Measurements from ENCODE around the gene RBMXL3.
A peak's percentile ranks its signal among the peaks of the same experiment; 100 is the strongest.
"Not testable (repeated sequence)": the region's sequence is repeated elsewhere in the genome, so short reads cannot be mapped to it uniquely, and the experiment has no call there.

The RBMXL3 gene

DNA sequence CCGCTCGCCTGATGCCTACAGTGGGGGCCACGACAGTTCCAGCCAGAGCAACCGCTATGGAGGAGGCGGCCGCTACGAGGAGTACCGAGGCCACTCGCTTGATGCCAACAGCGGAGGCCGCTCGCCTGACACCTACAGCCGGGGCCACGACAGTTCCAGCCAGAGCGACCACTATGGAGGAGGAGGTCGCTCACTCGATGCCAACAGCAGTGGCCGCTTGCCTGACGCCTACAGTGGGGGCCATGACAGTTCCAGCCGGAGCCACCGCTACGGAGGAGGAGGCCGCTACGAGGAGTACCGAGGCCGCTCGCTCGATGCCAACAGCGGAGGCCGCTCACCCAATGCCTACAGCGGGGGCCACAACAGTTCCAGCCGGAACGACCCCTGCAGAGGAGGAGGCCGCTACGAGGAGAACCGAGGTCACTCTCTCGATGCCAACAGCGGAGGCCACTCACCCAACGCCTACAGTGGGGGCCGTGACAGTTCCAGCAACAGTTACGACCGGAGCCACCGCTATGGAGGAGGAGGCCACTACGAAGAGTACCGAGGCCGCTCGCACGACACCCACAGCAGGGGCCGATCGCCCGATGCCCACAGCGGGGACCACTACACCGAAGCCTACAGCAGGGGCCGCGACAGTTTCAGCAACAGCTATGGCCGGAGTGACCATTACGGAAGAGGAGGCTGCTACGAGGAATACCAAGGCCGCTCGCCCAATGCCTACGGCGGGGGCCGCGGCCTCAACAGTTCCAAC is 2.5 kb downstream of the RBMXL3 start:
- Histone ChIP-seq H3K27me3 (ENCODE audit: insufficient read depth, low read length) (no peaks in the 10 kb centered on the region), H3K4me1 (ENCODE audit: control insufficient read depth, insufficient read depth, low read length, unreplicated experiment) (no peaks in the 10 kb centered on the region), H2AFZ (ENCODE audit: low read length, unreplicated experiment) (no peak overlapping the region), H3K79me2 (ENCODE audit: control insufficient read depth, insufficient read depth, low read length, unreplicated experiment) (peaks cover 3% of the 10 kb centered on the region), H3K36me3 (ENCODE audit: insufficient read depth, low read length) (no peaks in the 10 kb centered on the region), H3K27ac (ENCODE audit: low read depth, low read length) (no peak overlapping the region), H3K4me3 (ENCODE audit: low read depth, low read length) (no peak overlapping the region)

DNA sequence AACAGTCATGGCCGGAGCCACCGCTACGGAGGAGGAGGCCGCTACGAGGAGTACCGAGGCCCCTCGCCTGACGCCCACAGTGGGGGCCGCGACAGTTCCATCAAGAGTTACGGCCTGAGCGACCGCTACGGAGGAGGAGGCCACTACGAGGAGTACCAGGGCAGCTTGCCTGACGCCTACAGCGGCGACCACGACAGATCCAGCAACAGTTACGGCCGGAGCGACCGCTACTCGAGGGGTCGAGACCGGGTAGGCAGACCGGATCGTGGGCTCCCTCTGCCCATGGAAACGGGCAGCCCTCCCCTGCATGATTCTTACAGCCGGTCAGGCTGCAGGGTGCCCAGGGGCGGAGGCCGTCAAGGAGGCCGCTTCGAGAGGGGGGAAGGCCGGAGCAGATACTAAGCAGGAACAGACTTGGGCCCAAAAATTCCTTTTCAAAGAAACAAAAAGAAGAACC is 3.1 kb downstream of the RBMXL3 start:
- no peak overlapping the region for H3K4me3 ChIP-seq (ENCODE audit: low read depth, low read length)

GRCh38 chrX:115204040-115204439 is 14.8 kb downstream of the RBMXL3 start:
- Histone ChIP-seq H3K4me1 (ENCODE audit: control insufficient read depth, insufficient read depth, low read length, unreplicated experiment) (no peaks in the 10 kb centered on the region), H3K27ac (ENCODE audit: low read depth, low read length) (no peak overlapping the region), H3K4me3 (ENCODE audit: low read depth, low read length) (no peak overlapping the region)

More for the DNA sequence above, 3.1 kb downstream of the RBMXL3 start:
- H3K79me2 ChIP-seq (ENCODE audit: control insufficient read depth, insufficient read depth, low read length, unreplicated experiment) = peaks cover 3% of the 10 kb centered on the region
- no peaks in the 10 kb centered on the region for H3K27me3 ChIP-seq (ENCODE audit: insufficient read depth, low read length)
- H3K4me1 ChIP-seq (ENCODE audit: control insufficient read depth, insufficient read depth, low read length, unreplicated experiment) = no peaks in the 10 kb centered on the region
- H3K27ac ChIP-seq (ENCODE audit: low read depth, low read length) = no peak overlapping the region
- H3K36me3 ChIP-seq (ENCODE audit: insufficient read depth, low read length) = no peaks in the 10 kb centered on the region
- H2AFZ ChIP-seq (ENCODE audit: low read length, unreplicated experiment) = no peak overlapping the region

GRCh38 chrX:115209547-115209946 is 20.3 kb downstream of the RBMXL3 start:
- H3K36me3 ChIP-seq (ENCODE audit: insufficient read depth, low read length); H3K27ac ChIP-seq (ENCODE audit: low read depth, low read length); H3K4me3 ChIP-seq (ENCODE audit: low read depth, low read length); H3K27me3 ChIP-seq (ENCODE audit: insufficient read depth, low read length); H3K79me2 ChIP-seq (ENCODE audit: control insufficient read depth, insufficient read depth, low read length, unreplicated experiment); H3K4me1 ChIP-seq (ENCODE audit: control insufficient read depth, insufficient read depth, low read length, unreplicated experiment); H2AFZ ChIP-seq (ENCODE audit: low read length, unreplicated experiment): not testable (repeated sequence)

More at GRCh38 chrX:115204040-115204439, 14.8 kb downstream of the RBMXL3 start:
- Histone ChIP-seq H3K36me3 (ENCODE audit: insufficient read depth, low read length) (no peaks in the 10 kb centered on the region), H3K79me2 (ENCODE audit: control insufficient read depth, insufficient read depth, low read length, unreplicated experiment) (peaks cover 3% of the 10 kb centered on the region), H2AFZ (ENCODE audit: low read length, unreplicated experiment) (no peak overlapping the region), H3K27me3 (ENCODE audit: insufficient read depth, low read length) (no peaks in the 10 kb centered on the region)

GRCh38 chrX:115214151-115214550 is 24.9 kb downstream of the RBMXL3 start:
- H3K27me3 ChIP-seq (ENCODE audit: insufficient read depth, low read length) = no peaks in the 10 kb centered on the region
- no peak overlapping the region for H2AFZ ChIP-seq (ENCODE audit: low read length, unreplicated experiment)
- no peaks in the 10 kb centered on the region for H3K4me1 ChIP-seq (ENCODE audit: control insufficient read depth, insufficient read depth, low read length, unreplicated experiment)
- H3K79me2 ChIP-seq (ENCODE audit: control insufficient read depth, insufficient read depth, low read length, unreplicated experiment) = no peaks in the 10 kb centered on the region
- no peak overlapping the region for H3K27ac ChIP-seq (ENCODE audit: low read depth, low read length)
- no peak overlapping the region for H3K4me3 ChIP-seq (ENCODE audit: low read depth, low read length)
- no peaks in the 10 kb centered on the region for H3K36me3 ChIP-seq (ENCODE audit: insufficient read depth, low read length)

- no peaks in the 10 kb centered on the region for H3K79me2 ChIP-seq (ENCODE audit: control insufficient read depth, insufficient read depth, low read length, unreplicated experiment)
- no peaks in the 10 kb centered on the region for H3K36me3 ChIP-seq (ENCODE audit: insufficient read depth, low read length)
- H3K27ac ChIP-seq (ENCODE audit: low read depth, low read length) = no peak overlapping the region
- H3K27me3 ChIP-seq (ENCODE audit: insufficient read depth, low read length) = no peaks in the 10 kb centered on the region
- no peaks in the 10 kb centered on the region for H3K4me1 ChIP-seq (ENCODE audit: control insufficient read depth, insufficient read depth, low read length, unreplicated experiment)
- H3K4me3 ChIP-seq (ENCODE audit: low read depth, low read length) = no peak overlapping the region
- no peak overlapping the region for H2AFZ ChIP-seq (ENCODE audit: low read length, unreplicated experiment)
These were observed 25.4 kb downstream of the RBMXL3 start for GRCh38 chrX:115214605-115215004.

GRCh38 chrX:115217346-115217745 is 28.1 kb downstream of the RBMXL3 start:
- not testable (repeated sequence) for H3K4me3 ChIP-seq (ENCODE audit: low read depth, low read length); H3K27me3 ChIP-seq (ENCODE audit: insufficient read depth, low read length); H3K36me3 ChIP-seq (ENCODE audit: insufficient read depth, low read length)

GRCh38 chrX:115226929-115227328 is 37.7 kb downstream of the RBMXL3 start:
- Histone ChIP-seq H3K79me2 (ENCODE audit: control insufficient read depth, insufficient read depth, low read length, unreplicated experiment) (peaks cover 8% of the 10 kb centered on the region), H2AFZ (ENCODE audit: low read length, unreplicated experiment) (no peak overlapping the region), H3K36me3 (ENCODE audit: insufficient read depth, low read length) (no peaks in the 10 kb centered on the region), H3K27me3 (ENCODE audit: insufficient read depth, low read length) (no peaks in the 10 kb centered on the region), H3K4me3 (ENCODE audit: low read depth, low read length) (no peak overlapping the region), H3K4me1 (ENCODE audit: control insufficient read depth, insufficient read depth, low read length, unreplicated experiment) (peaks cover 21% of the 10 kb centered on the region), H3K27ac (ENCODE audit: low read depth, low read length) (no peak overlapping the region)

More at GRCh38 chrX:115217346-115217745, 28.1 kb downstream of the RBMXL3 start:
- H3K79me2 ChIP-seq (ENCODE audit: control insufficient read depth, insufficient read depth, low read length, unreplicated experiment); H2AFZ ChIP-seq (ENCODE audit: low read length, unreplicated experiment); H3K4me1 ChIP-seq (ENCODE audit: control insufficient read depth, insufficient read depth, low read length, unreplicated experiment); H3K27ac ChIP-seq (ENCODE audit: low read depth, low read length): not testable (repeated sequence)

- Histone ChIP-seq H3K4me3 (ENCODE audit: low read depth, low read length) (0 out of 2 replicates have a peak overlapping the region, but pooled peaks have one; percentile 21), H3K27ac (ENCODE audit: low read depth, low read length) (no peak overlapping the region), H3K79me2 (ENCODE audit: control insufficient read depth, insufficient read depth, low read length, unreplicated experiment) (peaks cover 18% of the 10 kb centered on the region), H3K27me3 (ENCODE audit: insufficient read depth, low read length) (no peaks in the 10 kb centered on the region), H3K4me1 (ENCODE audit: control insufficient read depth, insufficient read depth, low read length, unreplicated experiment) (peaks cover 31% of the 10 kb centered on the region), H3K36me3 (ENCODE audit: insufficient read depth, low read length) (no peaks in the 10 kb centered on the region), H2AFZ (ENCODE audit: low read length, unreplicated experiment) (no peak overlapping the region)
These were observed 40.3 kb downstream of the RBMXL3 start for GRCh38 chrX:115229337-115230003.

GRCh38 chrX:115232933-115233496 is 43.8 kb downstream of the RBMXL3 start:
- peak overlapping the region; percentile 25 for H2AFZ ChIP-seq (ENCODE audit: low read length, unreplicated experiment)
- H3K79me2 ChIP-seq (ENCODE audit: control insufficient read depth, insufficient read depth, low read length, unreplicated experiment) = peaks cover 18% of the 10 kb centered on the region
- no peaks in the 10 kb centered on the region for H3K27me3 ChIP-seq (ENCODE audit: insufficient read depth, low read length)
- H3K4me3 ChIP-seq (ENCODE audit: low read depth, low read length) = peak overlapping the region; percentile 90
- H3K4me1 ChIP-seq (ENCODE audit: control insufficient read depth, insufficient read depth, low read length, unreplicated experiment) = peaks cover 36% of the 10 kb centered on the region
- peak overlapping the region; percentile 6; the same call in 1 of the 2 replicates for H3K27ac ChIP-seq (ENCODE audit: low read depth, low read length)
- H3K36me3 ChIP-seq (ENCODE audit: insufficient read depth, low read length) = no peaks in the 10 kb centered on the region

All from ACC112 (cell line).